ENCODE data around the gene SCO2.
"Not testable (repeated sequence)": the region's sequence is repeated elsewhere in the genome, so short reads cannot be mapped to it uniquely, and the experiment has no call there.

Gene SCO2

GRCh38 chr22:50536226-50536625, 10.8 kb upstream of the SCO2 start:
- in situ Hi-C loops (cut with HindIII; ENCODE audit: low sequenced_read_pairs) = no loop called here
- TF ChIP-seq, protein P1, sequence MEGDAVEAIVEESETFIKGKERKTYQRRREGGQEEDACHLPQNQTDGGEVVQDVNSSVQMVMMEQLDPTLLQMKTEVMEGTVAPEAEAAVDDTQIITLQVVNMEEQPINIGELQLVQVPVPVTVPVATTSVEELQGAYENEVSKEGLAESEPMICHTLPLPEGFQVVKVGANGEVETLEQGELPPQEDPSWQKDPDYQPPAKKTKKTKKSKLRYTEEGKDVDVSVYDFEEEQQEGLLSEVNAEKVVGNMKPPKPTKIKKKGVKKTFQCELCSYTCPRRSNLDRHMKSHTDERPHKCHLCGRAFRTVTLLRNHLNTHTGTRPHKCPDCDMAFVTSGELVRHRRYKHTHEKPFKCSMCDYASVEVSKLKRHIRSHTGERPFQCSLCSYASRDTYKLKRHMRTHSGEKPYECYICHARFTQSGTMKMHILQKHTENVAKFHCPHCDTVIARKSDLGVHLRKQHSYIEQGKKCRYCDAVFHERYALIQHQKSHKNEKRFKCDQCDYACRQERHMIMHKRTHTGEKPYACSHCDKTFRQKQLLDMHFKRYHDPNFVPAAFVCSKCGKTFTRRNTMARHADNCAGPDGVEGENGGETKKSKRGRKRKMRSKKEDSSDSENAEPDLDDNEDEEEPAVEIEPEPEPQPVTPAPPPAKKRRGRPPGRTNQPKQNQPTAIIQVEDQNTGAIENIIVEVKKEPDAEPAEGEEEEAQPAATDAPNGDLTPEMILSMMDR (IDR thresholded peaks at IDR 0.05; ENCODE audit: low read depth, low read length) = no peak
- no peak for DNase-seq (ENCODE audit: low read depth, low spot score)
- no peak overlapping the region for H3K4me3 ChIP-seq (ENCODE audit: low read depth, low read length)

GRCh38 chr22:50535113-50535512, 9.7 kb upstream of the SCO2 start:
- H3K4me3 ChIP-seq (ENCODE audit: low read depth, low read length) = no peak overlapping the region
- TF ChIP-seq, protein P1 (IDR thresholded peaks at IDR 0.05; ENCODE audit: low read depth, low read length) = no peak
- in situ Hi-C loops (cut with HindIII; ENCODE audit: low sequenced_read_pairs) = no loop called here
- DNase-seq (ENCODE audit: low read depth, low spot score) = no peak

DNA sequence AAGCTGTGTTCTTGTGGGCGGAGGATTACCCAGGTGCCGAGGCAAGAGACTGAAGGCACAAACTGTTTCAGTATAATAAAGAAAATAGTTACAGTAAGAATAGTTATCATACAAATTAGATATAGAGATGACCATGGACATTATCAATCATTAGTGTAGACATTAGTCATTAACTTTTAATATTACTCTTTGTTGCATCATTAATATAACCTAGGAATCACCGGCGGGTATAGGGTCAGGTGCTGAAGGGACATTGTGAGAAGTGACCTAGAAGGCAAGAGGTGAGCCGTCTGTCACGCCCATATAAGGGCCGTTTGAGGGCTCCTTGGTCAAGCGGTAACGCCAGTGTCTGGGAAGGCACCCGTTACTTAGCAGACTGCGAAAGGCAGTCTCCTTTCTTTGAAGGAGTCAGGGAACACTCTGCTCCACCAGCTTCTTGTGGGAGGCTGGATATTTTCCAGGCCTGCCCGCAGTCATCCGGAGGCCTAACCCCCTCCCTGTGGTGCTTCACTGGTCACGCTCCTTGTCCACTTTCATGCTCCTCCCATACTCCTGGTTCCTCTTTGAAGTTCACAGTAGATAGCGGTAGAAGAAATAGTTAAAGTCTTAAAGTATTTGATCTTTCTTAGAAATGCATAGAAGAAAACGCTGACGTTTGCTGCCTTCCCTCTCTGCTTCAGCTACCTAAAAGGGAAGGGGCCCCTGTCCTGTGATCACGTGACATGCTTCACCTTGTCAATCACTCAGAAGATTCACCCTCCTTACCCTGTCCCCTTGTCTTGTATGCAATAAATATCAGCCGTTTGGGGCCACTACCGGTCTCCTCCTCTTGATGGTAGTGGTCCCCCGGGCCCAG, 8.7 kb upstream of the SCO2 start:
- in situ Hi-C loops (cut with HindIII; ENCODE audit: low sequenced_read_pairs) = not testable (repeated sequence)

GRCh38 chr22:50532824-50533796, 7.7 kb upstream of the SCO2 start:
- no peak overlapping the region for H3K4me3 ChIP-seq (ENCODE audit: low read depth, low read length)
- in situ Hi-C loops (cut with HindIII; ENCODE audit: low sequenced_read_pairs) = no loop called here
- TF ChIP-seq, protein P1 (IDR thresholded peaks at IDR 0.05; ENCODE audit: low read depth, low read length) = no peak
- DNase-seq (ENCODE audit: low read depth, low spot score) = no peak

More for the DNA sequence above, 8.7 kb upstream of the SCO2 start:
- DNase-seq (ENCODE audit: low read depth, low spot score) = peak; percentile 49
- not testable (repeated sequence) for H3K4me3 ChIP-seq (ENCODE audit: low read depth, low read length)

GRCh38 chr22:50531962-50532674, 6.7 kb upstream of the SCO2 start:
- DNase-seq (ENCODE audit: low read depth, low spot score) = peak; percentile 50
- in situ Hi-C loops (cut with HindIII; ENCODE audit: low sequenced_read_pairs) = no loop called here
- H3K4me3 ChIP-seq (ENCODE audit: low read depth, low read length) = peak overlapping the region; percentile 16
- TF ChIP-seq, protein P1 (IDR thresholded peaks at IDR 0.05; ENCODE audit: low read depth, low read length) = no peak

- in situ Hi-C loops (cut with HindIII; ENCODE audit: low sequenced_read_pairs) = no loop called here
- DNase-seq (ENCODE audit: low read depth, low spot score) = no peak
- TF ChIP-seq, protein P1 (IDR thresholded peaks at IDR 0.05; ENCODE audit: low read depth, low read length) = no peak
- H3K4me3 ChIP-seq (ENCODE audit: low read depth, low read length) = peak overlapping the region; percentile 16
Measured at GRCh38 chr22:50531546-50531961, 6.2 kb upstream of the SCO2 start.
